Calu3 (cell line): Measurements from ENCODE around the gene LRRC32. TPM values are rescaled to one million over a fixed set of nuclear protein-coding genes. Genes with fewer than 3 reads are reported as not detected.

Source experiments
- BruUV-seq: library from RNA; stranded (reverse); fragments of 400-500 nt; replicated peaks from 2 replicates; lab custom pipeline; 2021; lab: Mats Ljungman, UMichigan
- CTCF ChIA-PET: fragments of 300-600 bp; sonication (Branson Sonifier 250); formaldehyde crosslinking; loops from one replicate; lab custom pipeline; 2022; ENCODE audit warnings: antibody characterized with exemption; lab: Charles Lee
- DNase-seq: peaks from one replicate; pipeline ENCODE4 v3.0.0; 2022
- H3K27ac Mint-ChIP-seq: one replicate; pipeline ENCODE4 v1.8.0; 2022; ENCODE audit warnings: mixed read lengths; ENCODE audit not compliant: unreplicated experiment
- H3K27me3 Mint-ChIP-seq: one replicate; pipeline ENCODE4 v1.8.0; 2022; ENCODE audit warnings: mixed read lengths; ENCODE audit not compliant: unreplicated experiment
- H3K36me3 Mint-ChIP-seq: one replicate; pipeline ENCODE4 v1.8.0; 2022; ENCODE audit warnings: mild to moderate bottlenecking, moderate library complexity, mixed read lengths; ENCODE audit not compliant: insufficient read depth, unreplicated experiment
- H3K4me1 Mint-ChIP-seq: one replicate; pipeline ENCODE4 v1.8.0; 2022; ENCODE audit warnings: mild to moderate bottlenecking, low read depth, mixed read lengths; ENCODE audit not compliant: unreplicated experiment
- H3K4me3 Mint-ChIP-seq: one replicate; pipeline ENCODE4 v1.8.0; 2022; ENCODE audit warnings: mild to moderate bottlenecking, low read depth, moderate library complexity, mixed read lengths; ENCODE audit not compliant: unreplicated experiment
- H3K9me3 Mint-ChIP-seq: one replicate; pipeline ENCODE4 v1.8.0; 2022; ENCODE audit warnings: low read depth, mixed read lengths; ENCODE audit not compliant: unreplicated experiment
- intact Hi-C: fragments of 100-400 bp; cut with micrococcal nuclease; formaldehyde crosslinking; loops from one replicate; pipeline ENCODE4 v1.10.0; 2022; ENCODE audit not compliant: unreplicated experiment
- total RNA-seq: library from RNA; stranded (reverse); gene quantifications from 2 replicates; pipeline ENCODE4 v1.2.3, GENCODE V29; 2022
- TF ChIP-seq, protein P1 (sequence below): fragments of 200-600 bp; IDR thresholded peaks from one replicate; pipeline ENCODE4 v1.8.0; 2022; ENCODE audit warnings: antibody characterized with exemption; ENCODE audit not compliant: unreplicated experiment

Gene LRRC32
- total RNA-seq, 1 experiment from 2014 or later, result not detected

DNA sequence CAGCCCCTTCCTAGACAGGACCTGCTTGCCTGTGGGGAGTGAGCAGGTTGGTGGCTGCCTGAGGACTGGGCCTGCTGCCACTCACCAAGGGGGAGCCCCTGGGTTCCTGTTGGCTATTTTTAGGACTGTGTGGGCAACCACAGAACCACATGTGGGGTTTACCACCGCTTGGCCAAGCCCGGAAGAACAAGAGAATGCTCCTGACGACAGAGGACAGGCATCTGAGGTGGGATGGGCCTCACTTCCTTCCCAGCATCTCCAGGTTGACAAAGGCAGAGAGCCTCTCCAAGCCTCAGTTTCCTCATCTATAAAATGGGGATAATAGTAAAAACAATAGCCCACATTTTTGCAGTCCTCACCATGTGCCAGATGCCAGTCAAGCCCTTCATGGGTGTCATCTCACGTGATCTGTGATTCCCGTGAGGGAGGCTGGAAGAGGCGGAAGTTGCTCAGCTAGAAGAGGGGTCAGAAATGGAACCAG lies 43.6 kb downstream of the LRRC32 start:
- Mint-ChIP-seq H3K27ac (no peak overlapping the region), H3K36me3 (no peaks in the 10 kb centered on the region), H3K9me3 (no peaks in the 10 kb centered on the region), H3K4me1 (no peaks in the 10 kb centered on the region), H3K27me3 (peaks cover 25% of the 10 kb centered on the region), H3K4me3 (no peak overlapping the region)
- CTCF ChIA-PET, result no interaction called here
- intact Hi-C loops, result no loop called here
- DNase-seq, result no peak
- TF ChIP-seq, protein P1, sequence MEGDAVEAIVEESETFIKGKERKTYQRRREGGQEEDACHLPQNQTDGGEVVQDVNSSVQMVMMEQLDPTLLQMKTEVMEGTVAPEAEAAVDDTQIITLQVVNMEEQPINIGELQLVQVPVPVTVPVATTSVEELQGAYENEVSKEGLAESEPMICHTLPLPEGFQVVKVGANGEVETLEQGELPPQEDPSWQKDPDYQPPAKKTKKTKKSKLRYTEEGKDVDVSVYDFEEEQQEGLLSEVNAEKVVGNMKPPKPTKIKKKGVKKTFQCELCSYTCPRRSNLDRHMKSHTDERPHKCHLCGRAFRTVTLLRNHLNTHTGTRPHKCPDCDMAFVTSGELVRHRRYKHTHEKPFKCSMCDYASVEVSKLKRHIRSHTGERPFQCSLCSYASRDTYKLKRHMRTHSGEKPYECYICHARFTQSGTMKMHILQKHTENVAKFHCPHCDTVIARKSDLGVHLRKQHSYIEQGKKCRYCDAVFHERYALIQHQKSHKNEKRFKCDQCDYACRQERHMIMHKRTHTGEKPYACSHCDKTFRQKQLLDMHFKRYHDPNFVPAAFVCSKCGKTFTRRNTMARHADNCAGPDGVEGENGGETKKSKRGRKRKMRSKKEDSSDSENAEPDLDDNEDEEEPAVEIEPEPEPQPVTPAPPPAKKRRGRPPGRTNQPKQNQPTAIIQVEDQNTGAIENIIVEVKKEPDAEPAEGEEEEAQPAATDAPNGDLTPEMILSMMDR, result no peak
- no TSS peak for BruUV-seq

DNA sequence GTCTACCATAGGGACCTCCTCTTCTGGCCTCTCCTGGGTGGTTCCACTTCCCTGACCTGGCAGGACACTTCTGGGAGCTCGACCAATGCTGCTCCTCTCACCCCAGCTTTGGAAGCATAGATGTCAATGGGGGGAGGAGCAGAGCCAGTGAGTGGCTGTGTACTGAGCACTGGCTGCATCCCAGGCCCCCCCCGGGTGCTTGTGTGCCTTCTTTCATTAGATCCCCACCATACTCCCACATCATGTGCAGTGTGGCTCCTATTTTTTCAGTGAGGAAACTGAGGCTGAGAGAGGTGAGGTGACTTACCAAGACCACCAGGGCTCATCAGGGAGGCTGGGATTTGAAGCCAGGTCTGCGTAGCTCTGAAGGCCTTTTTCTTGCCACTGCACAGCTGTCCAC lies 44.3 kb downstream of the LRRC32 start:
- Mint-ChIP-seq H3K4me1 (no peaks in the 10 kb centered on the region), H3K27ac (no peak overlapping the region), H3K27me3 (peaks cover 25% of the 10 kb centered on the region), H3K9me3 (no peaks in the 10 kb centered on the region), H3K36me3 (no peaks in the 10 kb centered on the region), H3K4me3 (no peak overlapping the region)
- CTCF ChIA-PET, result no interaction called here
- TF ChIP-seq, protein P1, result no peak
- no peak for DNase-seq
- no TSS peak for BruUV-seq
- intact Hi-C loops, result no loop called here

DNA sequence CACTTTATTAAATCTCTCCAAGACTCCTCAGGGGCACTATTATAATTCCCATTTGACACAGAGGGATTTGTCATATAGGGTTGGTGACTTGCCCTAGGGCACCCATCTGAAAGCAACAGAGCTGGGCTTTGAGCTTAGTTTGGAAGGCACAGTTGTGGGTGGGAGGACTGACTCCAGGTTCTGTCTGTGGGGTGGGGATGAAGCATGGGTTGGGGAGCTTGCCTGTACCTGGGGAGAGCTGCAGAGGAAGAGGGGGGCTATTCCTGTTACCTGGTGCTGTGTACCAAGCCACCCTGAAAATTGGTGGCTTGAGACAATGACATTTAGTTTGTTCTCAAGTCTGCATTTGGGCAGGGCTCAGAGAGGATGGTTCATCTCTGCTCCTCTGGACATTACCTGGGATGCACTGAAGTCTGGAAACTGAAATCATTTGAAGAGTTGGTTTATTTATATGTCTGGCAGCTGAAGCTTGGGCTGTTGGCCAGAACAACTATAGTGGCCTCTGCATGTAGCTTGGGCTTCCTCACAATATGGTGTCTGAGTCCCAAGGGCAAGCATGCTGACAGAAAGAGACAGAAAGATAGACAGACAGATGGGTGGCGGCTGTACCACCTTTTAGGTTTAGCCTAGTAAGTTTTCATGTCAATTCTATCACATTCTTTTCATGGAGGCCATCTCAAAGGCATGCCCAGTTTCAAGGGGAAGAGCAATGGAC lies 44.9 kb downstream of the LRRC32 start:
- TF ChIP-seq, protein P1, result no peak
- BruUV-seq, result no TSS peak
- CTCF ChIA-PET, result no interaction called here
- Mint-ChIP-seq H3K27me3 (peaks cover 25% of the 10 kb centered on the region), H3K4me3 (no peak overlapping the region), H3K4me1 (no peaks in the 10 kb centered on the region), H3K36me3 (no peaks in the 10 kb centered on the region), H3K9me3 (no peaks in the 10 kb centered on the region), H3K27ac (no peak overlapping the region)
- intact Hi-C loops, result no loop called here
- no peak for DNase-seq

DNA sequence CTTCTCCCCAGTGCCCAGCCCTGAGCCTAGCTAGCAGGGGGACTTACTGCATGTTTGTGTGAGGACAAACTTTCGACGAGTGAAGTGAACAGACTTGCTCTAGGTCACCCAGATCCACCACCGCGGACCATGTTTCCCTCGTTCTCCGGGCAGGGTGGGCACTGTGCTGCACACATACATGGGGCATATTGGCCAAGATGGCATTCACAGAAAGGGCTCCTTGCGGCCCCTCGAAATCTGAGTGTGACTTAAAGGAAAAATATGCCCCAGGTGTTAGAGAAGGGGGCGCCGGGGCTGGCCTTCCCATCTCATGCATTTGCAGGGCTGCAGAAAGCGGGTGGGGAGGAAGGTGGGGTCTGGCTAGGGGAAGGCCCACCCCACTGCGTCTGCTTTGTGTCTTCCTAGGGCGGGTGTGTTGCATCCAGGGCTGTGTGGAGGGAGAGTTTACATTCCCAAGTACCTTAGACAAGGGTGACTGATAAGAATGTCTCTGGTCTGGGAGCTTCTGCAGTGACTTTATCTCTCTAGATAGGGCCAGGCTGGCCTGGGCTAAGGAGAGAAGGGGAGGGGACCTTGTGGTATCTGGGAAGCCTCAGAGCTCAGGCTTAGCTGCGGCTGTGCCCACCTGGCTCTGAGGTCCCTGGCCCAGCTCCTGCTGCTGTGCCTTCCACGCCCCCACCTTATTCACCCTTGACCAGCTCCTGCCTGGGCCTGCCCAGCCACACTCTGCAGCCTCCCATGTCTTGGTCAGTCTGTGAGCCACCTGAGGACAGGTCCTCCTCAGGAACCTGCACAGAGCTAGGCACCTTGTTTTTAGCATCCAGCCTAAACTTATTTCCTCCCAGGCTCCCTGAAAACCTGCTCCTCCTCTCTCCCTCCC lies 45.8 kb downstream of the LRRC32 start:
- TF ChIP-seq, protein P1, result no peak

More for the DNA sequence above, 45.8 kb downstream of the LRRC32 start:
- Mint-ChIP-seq H3K4me1 (no peaks in the 10 kb centered on the region), H3K9me3 (no peaks in the 10 kb centered on the region), H3K27ac (no peak overlapping the region), H3K27me3 (peaks cover 25% of the 10 kb centered on the region), H3K36me3 (no peaks in the 10 kb centered on the region), H3K4me3 (no peak overlapping the region)
- no TSS peak for BruUV-seq
- intact Hi-C loops, result no loop called here
- CTCF ChIA-PET, result no interaction called here
- DNase-seq, result no peak
